ENCODE results near the gene FBXO10. TPM values are rescaled to one million over a fixed set of nuclear protein-coding genes. Genes with fewer than 3 reads are reported as not detected.

The FBXO10 gene
- total RNA-seq, 2 experiments from 2014 or later, result 1.3 to 2.6 TPM

DNA sequence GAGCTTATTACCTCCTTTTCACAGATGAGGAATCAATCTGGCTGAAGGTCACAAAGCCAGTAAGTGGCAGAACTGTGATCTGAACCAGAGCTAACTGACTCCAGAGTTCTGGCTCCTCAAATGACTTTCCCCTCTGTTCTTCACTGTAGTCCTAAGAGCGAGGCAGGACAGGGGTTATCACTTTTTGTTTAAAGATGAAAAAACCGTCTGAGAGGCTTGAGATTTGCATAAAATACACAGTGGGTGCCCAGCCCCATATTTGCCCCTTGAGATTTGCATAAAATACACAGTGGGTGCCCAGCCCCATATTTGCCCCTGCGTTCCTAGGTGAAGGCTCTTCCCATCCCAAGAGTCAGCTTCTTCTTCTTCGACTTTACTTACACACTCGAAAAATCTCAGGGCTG is 667 bp downstream of the FBXO10 start:
- H3K4me3 Mint-ChIP-seq, result peak overlapping the region; percentile 60
- H3K4me1 Mint-ChIP-seq, result peaks cover 14% of the 10 kb centered on the region
- ATAC-seq, result no peak
- no peak overlapping the region for H3K27ac Mint-ChIP-seq
- no peak for DNase-seq
- H3K27me3 Mint-ChIP-seq, result peaks cover 7% of the 10 kb centered on the region
- H3K9me3 Mint-ChIP-seq (ENCODE audit: low read depth), result no peaks in the 10 kb centered on the region
- H3K36me3 Mint-ChIP-seq, result peaks cover 5% of the 10 kb centered on the region
- CTCF ChIA-PET, result interaction anchor here (0.6 to 2.2 kb wide), 3 partner anchors 15 to 94 kb away, joined by 4 to 9 read pairs (median 8); partner anchors contain the start of gene TOMM5

DNA sequence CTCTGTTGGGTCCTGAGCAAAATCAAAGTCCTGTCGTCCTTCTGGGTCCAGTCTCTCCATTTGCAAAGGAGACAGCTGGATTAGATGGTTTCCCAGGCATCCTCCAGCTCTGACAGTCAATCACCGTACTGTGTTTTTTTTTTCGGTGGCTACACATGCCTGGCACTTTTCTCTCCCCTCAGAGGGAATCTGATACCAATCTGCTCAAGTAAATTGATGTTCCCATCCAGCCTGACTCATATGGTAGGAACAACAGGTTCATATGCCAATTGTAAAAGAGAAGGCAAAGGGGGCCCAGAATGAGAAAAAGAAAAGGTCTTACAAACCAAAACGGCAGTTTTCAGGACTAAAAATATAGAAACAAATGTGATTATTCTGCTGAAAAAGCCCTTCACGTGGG is 1.2 kb downstream of the FBXO10 start:
- H3K4me3 Mint-ChIP-seq, result peak overlapping the region; percentile 60
- peaks cover 7% of the 10 kb centered on the region for H3K27me3 Mint-ChIP-seq
- no peak overlapping the region for H3K27ac Mint-ChIP-seq
- peaks cover 3% of the 10 kb centered on the region for H3K36me3 Mint-ChIP-seq
- H3K9me3 Mint-ChIP-seq (ENCODE audit: low read depth), result no peaks in the 10 kb centered on the region
- DNase-seq (no peak), ATAC-seq (no peak)
- H3K4me1 Mint-ChIP-seq, result peaks cover 14% of the 10 kb centered on the region
- CTCF ChIA-PET, result interaction anchor here (0.8 to 1.3 kb wide), 2 partner anchors 9 to 17 kb away, joined by 3 to 4 read pairs; no protein-coding TSS in a partner anchor

DNA sequence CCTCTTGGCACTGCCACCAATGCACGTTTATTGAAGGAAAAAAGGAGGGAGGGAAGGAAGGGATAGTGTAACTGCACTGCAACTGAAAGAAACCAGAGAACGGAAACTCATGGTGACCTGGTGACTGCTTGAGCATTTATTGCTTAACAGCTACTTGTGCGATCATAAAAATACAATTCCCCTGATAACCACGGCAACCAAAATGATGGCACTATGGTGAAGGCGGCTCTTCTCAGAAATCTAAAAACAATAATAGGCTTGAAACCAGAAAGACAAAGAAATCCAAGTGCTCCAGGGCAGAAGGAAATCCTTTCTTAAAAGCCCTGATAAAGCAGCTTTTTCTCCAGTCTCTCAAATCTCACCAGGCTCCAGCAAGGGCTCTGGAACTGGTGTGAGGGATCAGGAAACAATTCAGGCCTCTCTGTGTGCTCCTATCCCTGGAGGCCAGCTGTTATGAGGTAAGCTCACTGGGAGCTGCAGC is 1.9 kb downstream of the FBXO10 start:
- no peaks in the 10 kb centered on the region for H3K9me3 Mint-ChIP-seq (ENCODE audit: low read depth)
- CTCF ChIA-PET, result interaction anchor here (0.8 to 1.3 kb wide), 2 partner anchors 10 to 18 kb away, joined by 3 to 4 read pairs; no protein-coding TSS in a partner anchor
- H3K27ac Mint-ChIP-seq, result no peak overlapping the region
- ATAC-seq (no peak), DNase-seq (no peak)
- H3K27me3 Mint-ChIP-seq, result peaks cover 7% of the 10 kb centered on the region
- no peak overlapping the region for H3K4me3 Mint-ChIP-seq
- peaks cover 3% of the 10 kb centered on the region for H3K36me3 Mint-ChIP-seq
- H3K4me1 Mint-ChIP-seq, result peaks cover 14% of the 10 kb centered on the region

DNA sequence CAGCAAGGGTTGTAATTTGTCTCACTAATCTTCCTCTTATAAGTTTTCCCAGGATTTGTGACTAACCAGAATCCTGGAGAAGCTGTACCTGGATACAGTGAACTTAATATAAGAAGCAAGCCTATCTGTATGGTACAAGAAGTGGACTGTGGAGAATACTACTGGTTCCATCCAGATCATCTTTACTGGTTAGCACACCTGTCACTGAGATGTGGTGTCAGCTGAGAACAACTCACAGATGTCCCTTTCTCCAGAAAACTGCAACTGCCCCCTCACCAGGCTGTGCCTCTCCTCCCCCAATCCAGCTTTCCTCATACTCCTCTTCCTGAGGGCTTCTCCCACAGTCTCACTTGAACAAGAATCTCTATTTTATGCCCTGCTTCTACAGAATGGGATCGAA is 4.9 kb downstream of the FBXO10 start:
- ATAC-seq (no peak), DNase-seq (no peak)
- Mint-ChIP-seq H3K27ac (no peak overlapping the region), H3K36me3 (peaks cover 5% of the 10 kb centered on the region), H3K27me3 (peaks cover 7% of the 10 kb centered on the region), H3K9me3 (ENCODE audit: low read depth) (no peaks in the 10 kb centered on the region), H3K4me1 (peaks cover 7% of the 10 kb centered on the region), H3K4me3 (no peak overlapping the region)
- CTCF ChIA-PET, result no interaction called here

DNA sequence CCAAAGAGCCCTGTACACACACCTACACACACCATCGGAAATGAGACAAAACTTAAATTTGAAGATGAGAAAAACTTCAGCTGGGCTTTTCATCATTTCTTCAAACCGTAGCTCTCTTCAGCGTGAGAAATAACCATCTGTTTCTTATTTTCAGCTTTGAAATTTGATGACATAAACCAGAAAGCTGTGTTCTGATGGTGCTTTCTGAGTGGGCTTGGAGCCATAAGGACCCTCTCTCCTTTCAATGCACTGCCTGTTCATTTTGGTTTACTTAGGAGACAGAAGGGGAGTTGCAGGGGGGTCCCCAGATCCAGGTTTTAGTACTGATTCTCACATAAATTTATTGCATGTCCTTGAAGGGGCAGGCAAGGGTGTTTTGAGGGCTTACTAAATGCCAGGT is 9.5 kb downstream of the FBXO10 start:
- H3K36me3 Mint-ChIP-seq, result peaks cover 26% of the 10 kb centered on the region

DNA sequence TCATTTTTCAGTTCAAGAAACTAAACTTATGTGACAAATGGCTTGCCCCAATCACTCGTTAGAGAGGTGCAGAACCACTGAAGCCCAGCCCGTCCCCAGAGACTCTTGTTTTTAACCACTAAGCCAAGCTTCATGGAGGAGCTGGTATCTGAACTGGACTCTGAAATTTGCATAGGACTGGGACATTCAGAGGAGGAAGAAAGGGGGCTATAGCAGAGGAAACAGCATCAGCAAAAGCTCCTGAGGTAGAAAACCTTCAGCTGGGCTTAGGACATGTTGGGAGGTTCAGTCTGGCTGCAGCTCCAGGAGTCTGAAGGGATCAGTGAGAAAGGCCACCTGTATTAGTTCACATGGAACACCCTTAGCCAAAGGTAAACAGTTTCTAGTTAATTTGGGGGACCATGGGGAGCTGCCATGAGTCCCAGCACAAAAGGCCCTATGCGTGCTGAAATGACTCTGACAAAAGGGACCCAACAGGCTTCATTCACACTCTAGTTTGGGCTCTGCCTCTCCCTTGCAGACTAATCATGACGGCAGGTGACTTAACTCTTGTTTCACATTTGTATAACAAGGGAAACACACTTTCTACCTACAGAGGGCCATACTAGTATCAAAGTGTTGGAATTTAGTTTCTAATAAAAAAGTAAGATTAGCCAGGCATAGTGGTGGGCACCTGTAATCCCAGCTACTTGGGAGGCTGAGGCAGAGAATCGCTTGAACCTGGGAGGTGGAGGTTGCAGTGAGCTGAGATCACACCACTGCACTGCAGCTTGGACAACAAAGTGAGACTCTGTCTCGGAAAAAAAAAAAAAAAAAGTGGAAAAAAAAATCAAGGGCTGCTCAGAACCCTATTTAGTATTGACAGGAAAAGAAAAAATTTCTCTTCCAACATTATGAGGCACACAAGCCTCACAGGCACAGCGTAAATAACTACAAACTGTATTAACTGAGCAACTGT is 10.2 kb downstream of the FBXO10 start:
- H3K27me3 Mint-ChIP-seq, result no peaks in the 10 kb centered on the region
- H3K4me3 Mint-ChIP-seq, result no peak overlapping the region
- peaks cover 10% of the 10 kb centered on the region for H3K9me3 Mint-ChIP-seq (ENCODE audit: low read depth)
- no peak overlapping the region for H3K27ac Mint-ChIP-seq
- no peaks in the 10 kb centered on the region for H3K4me1 Mint-ChIP-seq
- no peak for ATAC-seq
- no peak for DNase-seq
- CTCF ChIA-PET, result interaction anchor here (0.8 kb wide), 1 partner anchor 10 kb away, joined by 3 read pairs; the partner anchor contains the start of gene FBXO10
- peaks cover 25% of the 10 kb centered on the region for H3K36me3 Mint-ChIP-seq

More for the DNA sequence above, 9.5 kb downstream of the FBXO10 start:
- H3K27me3 Mint-ChIP-seq, result no peaks in the 10 kb centered on the region
- H3K27ac Mint-ChIP-seq, result no peak overlapping the region
- ATAC-seq (no peak), DNase-seq (no peak)
- no peaks in the 10 kb centered on the region for H3K4me1 Mint-ChIP-seq
- CTCF ChIA-PET, result no interaction called here
- H3K4me3 Mint-ChIP-seq, result no peak overlapping the region
- H3K9me3 Mint-ChIP-seq (ENCODE audit: low read depth), result peaks cover 10% of the 10 kb centered on the region

DNA sequence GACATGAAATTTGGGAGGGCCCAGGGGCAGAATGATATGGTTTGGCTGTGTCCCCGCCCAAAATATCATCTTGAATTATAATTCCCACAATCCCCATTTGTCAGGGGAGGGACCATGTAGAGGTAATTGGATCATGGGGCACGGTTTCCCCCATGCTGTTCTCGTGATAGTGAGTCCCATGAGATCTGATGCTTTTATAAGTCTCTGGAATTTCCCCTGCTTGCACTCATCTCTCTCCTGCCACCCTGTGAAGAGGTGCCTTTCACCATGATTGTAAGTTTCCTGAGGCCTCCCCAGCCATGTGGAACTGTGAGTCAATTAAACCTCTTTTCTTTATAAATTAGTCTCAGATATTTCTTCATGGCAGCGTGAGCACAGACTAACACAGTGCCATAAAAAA is 11.3 kb downstream of the FBXO10 start:
- no peaks in the 10 kb centered on the region for H3K27me3 Mint-ChIP-seq
- H3K9me3 Mint-ChIP-seq (ENCODE audit: low read depth), result peaks cover 10% of the 10 kb centered on the region
- DNase-seq (no peak), ATAC-seq (no peak)
- CTCF ChIA-PET, result no interaction called here
- H3K36me3 Mint-ChIP-seq, result peaks cover 25% of the 10 kb centered on the region
- H3K4me1 Mint-ChIP-seq, result peaks cover 1% of the 10 kb centered on the region
- no peak overlapping the region for H3K27ac Mint-ChIP-seq
- H3K4me3 Mint-ChIP-seq, result no peak overlapping the region

DNA sequence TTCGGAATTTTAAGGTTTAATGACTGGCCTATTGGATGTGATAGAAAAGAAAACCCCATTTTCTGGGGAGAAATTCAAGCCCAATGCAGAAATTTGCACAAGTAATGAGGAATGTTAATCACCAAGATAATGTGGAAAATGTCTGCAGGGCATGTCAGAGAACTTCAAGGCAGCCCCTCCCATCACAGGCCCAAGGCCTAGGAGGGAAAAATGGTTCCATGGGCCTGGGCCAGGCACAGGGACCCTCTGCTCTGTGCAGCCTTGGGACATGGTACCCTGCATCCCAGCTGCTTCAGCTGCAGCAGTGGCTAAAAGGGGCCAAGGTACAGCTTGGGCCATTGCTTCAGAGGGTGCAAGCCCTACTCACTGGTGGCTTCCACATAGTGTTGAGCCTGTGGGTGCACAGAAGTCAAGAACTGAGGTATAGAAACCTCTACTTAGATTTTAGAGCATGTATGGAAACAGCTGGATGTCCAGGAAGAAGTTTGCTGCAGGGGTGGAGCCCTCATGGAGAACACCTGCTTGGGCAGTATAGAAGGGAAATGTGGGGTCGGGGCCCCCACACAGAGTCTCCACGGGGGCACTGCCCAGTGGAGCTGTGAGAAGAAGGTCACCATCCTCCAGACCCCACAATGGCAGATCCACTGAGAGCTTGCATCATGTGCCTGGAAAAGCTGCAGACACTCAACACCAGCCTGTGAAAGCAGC is 12.2 kb downstream of the FBXO10 start:
- CTCF ChIA-PET, result no interaction called here
- ATAC-seq, result no peak

DNA sequence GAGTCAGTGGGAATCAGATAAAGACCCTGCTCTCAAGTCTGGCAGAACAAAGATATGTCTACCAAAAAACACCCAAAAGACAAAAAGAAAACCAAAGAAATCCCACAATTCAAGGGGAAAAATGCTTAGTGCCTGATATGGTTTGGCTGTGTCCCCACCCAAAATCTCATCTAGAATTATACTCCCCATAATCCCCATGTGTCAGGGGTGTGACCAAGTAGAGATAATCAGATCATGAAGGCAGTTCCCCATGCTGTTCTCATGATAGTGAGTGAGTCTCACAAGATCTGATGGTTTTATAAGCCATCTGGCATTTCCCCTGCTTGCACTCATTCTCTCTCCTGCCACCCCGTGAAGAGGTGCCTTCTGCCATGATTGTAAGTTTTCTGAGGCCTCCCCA is 13.4 kb downstream of the FBXO10 start:
- CTCF ChIA-PET, result no interaction called here
- no peak overlapping the region for H3K4me3 Mint-ChIP-seq
- no peak for DNase-seq
- H3K9me3 Mint-ChIP-seq (ENCODE audit: low read depth), result peaks cover 10% of the 10 kb centered on the region
- H3K4me1 Mint-ChIP-seq, result peaks cover 1% of the 10 kb centered on the region
- ATAC-seq, result no peak
- H3K27ac Mint-ChIP-seq, result no peak overlapping the region
- H3K27me3 Mint-ChIP-seq, result no peaks in the 10 kb centered on the region
- peaks cover 21% of the 10 kb centered on the region for H3K36me3 Mint-ChIP-seq

More for the DNA sequence above, 12.2 kb downstream of the FBXO10 start:
- Mint-ChIP-seq H3K36me3 (peaks cover 25% of the 10 kb centered on the region), H3K4me3 (no peak overlapping the region), H3K27ac (no peak overlapping the region), H3K27me3 (no peaks in the 10 kb centered on the region), H3K4me1 (peaks cover 1% of the 10 kb centered on the region), H3K9me3 (ENCODE audit: low read depth) (peaks cover 10% of the 10 kb centered on the region)
- DNase-seq, result no peak

DNA sequence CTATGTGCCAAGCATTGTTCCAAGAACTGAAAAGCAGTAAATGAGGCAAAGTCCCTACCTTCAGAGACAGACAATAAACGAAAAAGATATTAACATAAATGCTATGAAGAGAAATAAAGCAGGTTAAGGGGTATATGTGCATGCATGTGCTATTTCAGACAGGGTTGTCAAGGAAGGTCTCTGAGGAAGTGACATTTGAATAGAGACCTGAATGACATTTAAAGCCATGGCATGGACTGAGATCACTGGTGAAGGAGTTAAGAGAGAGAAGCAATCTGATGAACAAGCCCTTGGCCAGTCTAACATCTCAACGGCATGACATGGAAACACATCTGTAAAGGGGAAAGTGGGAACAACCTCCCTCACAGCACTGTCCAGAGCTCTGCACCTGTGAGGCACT is 14.5 kb downstream of the FBXO10 start:
- Mint-ChIP-seq H3K4me3 (no peak overlapping the region), H3K27ac (no peak overlapping the region), H3K36me3 (peaks cover 21% of the 10 kb centered on the region), H3K4me1 (peaks cover 1% of the 10 kb centered on the region), H3K9me3 (ENCODE audit: low read depth) (peaks cover 10% of the 10 kb centered on the region), H3K27me3 (no peaks in the 10 kb centered on the region)
- CTCF ChIA-PET, result no interaction called here
- ATAC-seq (no peak), DNase-seq (no peak)

DNA sequence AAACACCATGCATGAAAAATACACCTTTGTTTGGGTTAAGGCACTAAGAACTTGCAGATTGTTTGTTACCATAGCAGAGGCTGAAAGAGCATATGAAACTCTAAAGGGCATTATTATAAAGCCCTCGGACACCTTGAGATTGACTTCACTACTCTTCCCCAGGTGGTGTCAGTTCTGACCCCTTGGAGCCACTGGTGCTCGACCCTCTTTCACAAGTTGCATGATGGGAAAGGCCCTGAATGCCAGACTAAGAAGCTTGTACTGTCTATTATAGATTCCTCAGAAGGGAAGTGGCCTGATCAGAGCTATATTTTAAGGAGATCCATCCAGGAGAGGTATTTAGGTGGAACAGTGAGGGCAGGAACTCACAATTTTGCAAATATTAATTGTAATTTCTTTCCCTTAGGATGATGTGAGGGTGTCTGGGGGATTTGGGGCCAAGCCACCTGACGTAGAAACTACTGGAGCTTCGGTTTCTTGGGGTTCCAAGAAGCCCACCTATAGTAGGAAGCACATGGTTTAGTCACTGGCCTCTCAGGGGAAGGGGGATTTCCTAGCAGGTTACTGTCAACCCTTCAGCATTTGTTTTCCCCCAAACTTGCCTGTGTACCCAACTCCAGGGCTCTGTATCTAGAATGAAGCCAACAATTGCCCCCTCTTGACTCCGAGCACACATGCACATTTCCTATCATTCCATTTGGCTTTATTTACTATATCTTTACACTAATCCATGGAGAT is 16.2 kb downstream of the FBXO10 start:
- ATAC-seq (no peak), DNase-seq (no peak)
- Mint-ChIP-seq H3K36me3 (peaks cover 18% of the 10 kb centered on the region), H3K4me3 (no peak overlapping the region), H3K4me1 (peaks cover 1% of the 10 kb centered on the region), H3K27me3 (no peaks in the 10 kb centered on the region), H3K27ac (no peak overlapping the region), H3K9me3 (ENCODE audit: low read depth) (peaks cover 10% of the 10 kb centered on the region)
- CTCF ChIA-PET, result no interaction called here

DNA sequence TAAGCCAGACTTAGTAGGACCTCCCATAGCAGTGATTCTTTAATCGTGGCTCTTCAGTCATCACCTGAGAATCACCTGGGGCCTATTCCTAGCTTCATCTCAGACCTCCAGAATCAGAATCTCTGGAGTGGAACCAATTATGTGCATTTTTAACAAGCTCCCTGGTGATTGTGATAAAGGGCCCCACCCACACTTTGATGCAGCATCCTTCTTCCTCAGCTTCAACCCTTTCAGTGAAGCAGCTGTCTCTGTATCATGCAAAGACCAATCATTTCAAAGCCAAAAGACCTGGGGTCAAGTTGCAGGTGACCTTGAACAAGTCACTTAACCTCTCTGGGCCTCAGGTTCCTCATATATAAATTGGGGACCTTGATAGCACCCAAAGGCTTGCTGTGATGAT is 17.1 kb downstream of the FBXO10 start:
- Mint-ChIP-seq H3K9me3 (ENCODE audit: low read depth) (peaks cover 5% of the 10 kb centered on the region), H3K27ac (no peak overlapping the region), H3K27me3 (no peaks in the 10 kb centered on the region), H3K4me3 (no peak overlapping the region), H3K36me3 (peaks cover 10% of the 10 kb centered on the region), H3K4me1 (peaks cover 1% of the 10 kb centered on the region)
- CTCF ChIA-PET, result no interaction called here
- ATAC-seq (no peak), DNase-seq (no peak)

DNA sequence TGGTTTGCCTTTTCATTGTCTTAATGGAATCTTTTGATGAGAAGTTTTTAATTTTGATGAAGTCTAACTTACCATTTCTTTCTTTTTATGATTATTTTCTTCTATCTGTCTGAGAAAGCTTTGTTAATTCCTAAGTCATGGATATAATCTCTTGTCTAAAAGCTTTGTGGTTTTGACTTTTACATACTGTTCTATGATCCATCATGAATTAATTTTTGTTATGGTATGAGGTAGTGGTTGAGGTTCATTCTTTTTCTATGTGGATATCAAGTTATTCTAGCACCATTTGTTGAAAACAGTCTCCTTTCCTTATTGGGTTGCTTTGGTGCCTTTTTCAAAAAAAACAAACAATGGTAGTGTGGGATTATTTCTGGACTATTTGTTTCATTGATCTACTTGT is 20.4 kb downstream of the FBXO10 start:
- H3K36me3 Mint-ChIP-seq, result no peaks in the 10 kb centered on the region
- no peak overlapping the region for H3K4me3 Mint-ChIP-seq
- no peak overlapping the region for H3K27ac Mint-ChIP-seq
- peaks cover 1% of the 10 kb centered on the region for H3K4me1 Mint-ChIP-seq
- no peaks in the 10 kb centered on the region for H3K27me3 Mint-ChIP-seq
- CTCF ChIA-PET, result no interaction called here
- ATAC-seq (no peak), DNase-seq (no peak)
- no peaks in the 10 kb centered on the region for H3K9me3 Mint-ChIP-seq (ENCODE audit: low read depth)

Data from activated CD8-positive, alpha-beta memory T cell treated with anti-CD3 and anti-CD28 coated beads, Interleukin-2, amount 10 ng/mL, durations not matched to agents 7 days and 5 days (primary cell).